SK-N-SH (cell line): ENCODE measurements around the gene STARD7. TPM values are rescaled to one million over a fixed set of nuclear protein-coding genes. Genes with fewer than 3 reads are reported as not detected.

ENCODE experiments used
- CTCF ChIA-PET: fragments of 300-600, 350-600 bp; formaldehyde crosslinking; extraction: SDS; loops from one replicate; lab custom pipeline; 2021; lab: Yijun Ruan, JAX
- POLR2A ChIA-PET: fragments of 350-600 bp; sonication (Branson Sonifier 250); formaldehyde crosslinking; extraction: SDS; loops from one replicate; lab custom pipeline; 2020; ENCODE audit warnings: antibody characterized with exemption, inconsistent platforms; lab: Yijun Ruan, JAX
- DNase-seq: peaks from one replicate; pipeline ENCODE4 v3.0.0; 2012
- H2AFZ ChIP-seq: fragments of 200-600 bp; sonication (generic); 2 replicates; pipeline ENCODE4 v1.8.1; 2016; ENCODE audit warnings: antibody characterized with exemption, mild to moderate bottlenecking, low read depth
- H3F3A ChIP-seq: fragments of 200-600 bp; sonication (generic); replicated peaks from 2 replicates; pipeline ENCODE3; 2016; ENCODE audit warnings: antibody characterized with exemption, mild to moderate bottlenecking; ENCODE audit not compliant: insufficient read depth
- H3K27ac ChIP-seq, 2 experiments: fragments of 200-500 bp in 1 of 2; fragments of 200-600 bp in 1 of 2; sonication (Bioruptor generic) in 1 of 2; sonication (generic), shearing (Covaris generic) in 1 of 2; 2 replicates each; pipeline versions ENCODE4 v1.5.1 to v1.6.1; 2014 to 2016; ENCODE audit warnings: low read depth in 2 of 2, inconsistent platforms in 1 of 2, low read length in 1 of 2, mild to moderate bottlenecking in 1 of 2, mixed read lengths in 1 of 2
- H3K27me3 ChIP-seq: fragments of 200-600 bp; sonication (generic), shearing (Covaris generic); 2 replicates; pipeline ENCODE4 v1.6.1; 2016; ENCODE audit warnings: mixed run types; ENCODE audit not compliant: insufficient read depth
- H3K36me3 ChIP-seq, 2 experiments: fragments of 200-500 bp in 1 of 2; fragments of 200-600 bp in 1 of 2; sonication (Bioruptor generic) in 1 of 2; sonication (generic) in 1 of 2; replicated peaks in 1 of 2; 2 replicates each; pipeline versions ENCODE3 to v1.5.1; 2014 to 2016; ENCODE audit warnings: low read length in 1 of 2, mild to moderate bottlenecking in 1 of 2; ENCODE audit not compliant: insufficient read depth in 2 of 2, control insufficient read depth in 1 of 2
- H3K4me1 ChIP-seq, 2 experiments: fragments of 200-500 bp in 1 of 2; fragments of 200-600 bp in 1 of 2; sonication (Bioruptor generic) in 1 of 2; sonication (generic), shearing (Covaris generic) in 1 of 2; 2 replicates each; pipeline versions ENCODE4 v1.5.1 to v1.6.1; 2014 to 2016; ENCODE audit warnings: low read depth in 1 of 2, low read length in 1 of 2, mixed run types in 1 of 2; ENCODE audit not compliant: insufficient read depth in 2 of 2, control insufficient read depth in 1 of 2
- H3K4me2 ChIP-seq: fragments of 200-600 bp; sonication (generic), shearing (Covaris generic); 2 replicates; pipeline ENCODE4 v1.6.1; 2017; ENCODE audit warnings: mixed run types
- H3K4me3 ChIP-seq, 2 experiments: fragments of 200-500 bp in 1 of 2; fragments of 200-600 bp in 1 of 2; sonication (Bioruptor generic) in 1 of 2; sonication (generic), shearing (Covaris generic) in 1 of 2; 2 replicates each; pipeline versions ENCODE4 v1.5.1 to v1.8.1; 2014 to 2016; ENCODE audit warnings: low read depth in 2 of 2, inconsistent platforms in 1 of 2, low read length in 1 of 2, mild to moderate bottlenecking in 1 of 2, mixed read lengths in 1 of 2, moderate library complexity in 1 of 2
- H3K79me2 ChIP-seq: fragments of 200-600 bp; sonication (generic); 2 replicates; pipeline ENCODE4 v1.8.1; 2017; ENCODE audit warnings: mild to moderate bottlenecking; ENCODE audit not compliant: insufficient read depth
- H3K9ac ChIP-seq: fragments of 200-600 bp; sonication (generic); 2 replicates; pipeline ENCODE4 v1.6.1; 2017; ENCODE audit warnings: mixed run types
- H3K9me2 ChIP-seq: fragments of 200-600 bp; sonication (generic); 2 replicates; pipeline ENCODE4 v1.6.1; 2017; ENCODE audit warnings: mixed run types
- H3K9me3 ChIP-seq: fragments of 200-600 bp; sonication (generic); 2 replicates; pipeline ENCODE4 v1.6.1; 2017; ENCODE audit warnings: mixed run types, mild to moderate bottlenecking, moderate library complexity
- H4K20me1 ChIP-seq: fragments of 200-600 bp; sonication (generic); 2 replicates; pipeline ENCODE4 v1.6.1; 2017; ENCODE audit warnings: mild to moderate bottlenecking, mixed run types; ENCODE audit not compliant: insufficient read depth
- CHD2 ChIP-seq: fragments of 150-350 bp; IDR thresholded peaks from 2 replicates; pipeline ENCODE4 v1.6.1; 2018; ENCODE audit warnings: low read length; ENCODE audit not compliant: partially characterized antibody
- ELF1 ChIP-seq: IDR thresholded peaks from 2 replicates; pipeline ENCODE4 v1.4.0; 2012
- EP300 ChIP-seq, 2 experiments: IDR thresholded peaks; 2 replicates each; pipeline versions ENCODE4 v1.4.0 to v1.6.1; 2012; ENCODE audit warnings: borderline replicate concordance in 1 of 2, low read depth in 1 of 2, low read length in 1 of 2
- FOSL2 ChIP-seq: IDR thresholded peaks from 2 replicates; pipeline ENCODE4 v1.4.0; 2012; ENCODE audit warnings: low read depth, mild to moderate bottlenecking, moderate library complexity, borderline replicate concordance
- FOXM1 ChIP-seq: IDR thresholded peaks from 2 replicates; pipeline ENCODE4 v1.4.0; 2012; ENCODE audit warnings: low read depth, mild to moderate bottlenecking
- GABPA ChIP-seq: IDR thresholded peaks from 2 replicates; pipeline ENCODE4 v1.4.0; 2012; ENCODE audit warnings: low read depth, mild to moderate bottlenecking
- GATA2 ChIP-seq: sonication (generic); formaldehyde crosslinking; IDR thresholded peaks from 2 replicates; pipeline ENCODE4 v1.5.0; 2020; ENCODE audit warnings: mild to moderate bottlenecking, missing genetic modification reagents
- MEF2A ChIP-seq: IDR thresholded peaks from 2 replicates; pipeline ENCODE4 v1.4.0; 2012; ENCODE audit warnings: low read depth, borderline replicate concordance
- MXI1 ChIP-seq: IDR thresholded peaks from 2 replicates; pipeline ENCODE4 v1.6.1; 2012; ENCODE audit warnings: mild to moderate bottlenecking, low read depth, low read length, improper control_type of control experiment
- NRF1 ChIP-seq: IDR thresholded peaks from 2 replicates; pipeline ENCODE4 v1.6.1; 2012; ENCODE audit warnings: low read depth, mild to moderate bottlenecking, low read length
- PBX3 ChIP-seq: IDR thresholded peaks from 2 replicates; pipeline ENCODE4; 2012
- RAD21 ChIP-seq: IDR thresholded peaks from 2 replicates; pipeline ENCODE4 v1.6.1; 2012; ENCODE audit warnings: mild to moderate bottlenecking, low read length
- WGBS: methylation state at CpG from one replicate; pipeline ENCODE4 v1.1.6; 2017; ENCODE audit warnings: low lambda C conversion rate; 5-methylcytosine and 5-hydroxymethylcytosine counted together
- polyA plus RNA-seq, 3 experiments: library from polyadenylated mRNA; depleted of rRNA; stranded (reverse); fragments of >200 nt; gene quantifications; 2 replicates each; pipeline ENCODE4 v1.2.3, GENCODE V29; 2012
- TF ChIP-seq, protein P1 (sequence below): fragments of 150-350 bp; IDR thresholded peaks from 2 replicates; pipeline ENCODE4 v1.6.1; 2017; ENCODE audit warnings: antibody characterized with exemption, low read length, low read depth, borderline replicate concordance
- TF ChIP-seq, protein P2 (sequence below): fragments of 200-600 bp; sonication (generic); IDR thresholded peaks from 2 replicates; pipeline ENCODE4 v1.6.1; 2017; ENCODE audit warnings: antibody characterized with exemption, mild to moderate bottlenecking, moderate library complexity

STARD7 gene
- polyA plus RNA-seq, 1 of the 3 experiments (the other 2 are of a cell fraction) = 36.1 TPM

DNA sequence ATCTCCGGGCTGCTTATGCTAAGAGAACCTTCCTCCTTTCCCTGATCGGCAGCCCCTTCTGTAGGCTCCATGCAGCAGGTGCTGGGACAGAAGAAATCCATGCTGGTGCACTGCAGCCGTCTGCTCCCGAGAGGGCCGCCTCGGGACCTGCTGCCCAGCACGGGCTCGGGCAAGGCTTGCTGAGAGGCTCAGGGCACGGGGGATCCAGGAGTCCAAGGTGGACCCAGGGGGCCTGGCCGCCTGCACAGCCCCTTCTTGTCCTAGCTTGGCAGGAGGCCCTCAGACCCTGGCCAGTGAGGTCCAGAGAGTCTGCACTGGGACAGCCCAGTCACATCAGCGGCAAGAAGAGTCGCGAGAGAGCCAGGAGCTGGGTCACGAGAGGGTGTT lies 50.1 kb downstream of the STARD7 start:
- Histone ChIP-seq H3K4me3 (no peak overlapping the region), H3K9ac (no peak overlapping the region), H3K27me3 (no peaks in the 10 kb centered on the region), H3F3A (no peaks in the 10 kb centered on the region), H3K79me2 (no peaks in the 10 kb centered on the region), H3K4me1 (no peaks in the 10 kb centered on the region; a peak in 1 of 4 replicates), H3K9me2 (no peaks in the 10 kb centered on the region), H2AFZ (no peak overlapping the region), H3K36me3 (no peaks in the 10 kb centered on the region), H4K20me1 (no peaks in the 10 kb centered on the region), H3K27ac (no peak overlapping the region), H3K4me2 (no peak overlapping the region), H3K9me3 (no peaks in the 10 kb centered on the region)
- ChIA-PET CTCF (interaction anchor here (1.0 to 3.7 kb wide), 2 partner anchors 16 kb away, joined by 6 to 18 read pairs; no protein-coding TSS in a partner anchor), POLR2A (no interaction called here)
- DNase-seq = no peak
- WGBS = 80% methylated on average over 12 of the region's 14 CpGs
- TF ChIP-seq PBX3 (no peak), ELF1 (no peak), MXI1 (no peak), NRF1 (no peak), GABPA (no peak), RAD21 (no peak), FOXM1 (no peak), MEF2A (no peak), EP300 (IDR thresholded peaks at IDR 0.05; ENCODE audit: borderline replicate concordance in 1 of 2, low read depth in 1 of 2, low read length in 1 of 2) (no peak), FOSL2 (no peak), GATA2 (CRISPR knock-in tag) (no peak), CHD2 (no peak)
- TF ChIP-seq, protein P1, sequence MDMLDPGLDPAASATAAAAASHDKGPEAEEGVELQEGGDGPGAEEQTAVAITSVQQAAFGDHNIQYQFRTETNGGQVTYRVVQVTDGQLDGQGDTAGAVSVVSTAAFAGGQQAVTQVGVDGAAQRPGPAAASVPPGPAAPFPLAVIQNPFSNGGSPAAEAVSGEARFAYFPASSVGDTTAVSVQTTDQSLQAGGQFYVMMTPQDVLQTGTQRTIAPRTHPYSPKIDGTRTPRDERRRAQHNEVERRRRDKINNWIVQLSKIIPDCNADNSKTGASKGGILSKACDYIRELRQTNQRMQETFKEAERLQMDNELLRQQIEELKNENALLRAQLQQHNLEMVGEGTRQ = no peak
- TF ChIP-seq, protein P2, sequence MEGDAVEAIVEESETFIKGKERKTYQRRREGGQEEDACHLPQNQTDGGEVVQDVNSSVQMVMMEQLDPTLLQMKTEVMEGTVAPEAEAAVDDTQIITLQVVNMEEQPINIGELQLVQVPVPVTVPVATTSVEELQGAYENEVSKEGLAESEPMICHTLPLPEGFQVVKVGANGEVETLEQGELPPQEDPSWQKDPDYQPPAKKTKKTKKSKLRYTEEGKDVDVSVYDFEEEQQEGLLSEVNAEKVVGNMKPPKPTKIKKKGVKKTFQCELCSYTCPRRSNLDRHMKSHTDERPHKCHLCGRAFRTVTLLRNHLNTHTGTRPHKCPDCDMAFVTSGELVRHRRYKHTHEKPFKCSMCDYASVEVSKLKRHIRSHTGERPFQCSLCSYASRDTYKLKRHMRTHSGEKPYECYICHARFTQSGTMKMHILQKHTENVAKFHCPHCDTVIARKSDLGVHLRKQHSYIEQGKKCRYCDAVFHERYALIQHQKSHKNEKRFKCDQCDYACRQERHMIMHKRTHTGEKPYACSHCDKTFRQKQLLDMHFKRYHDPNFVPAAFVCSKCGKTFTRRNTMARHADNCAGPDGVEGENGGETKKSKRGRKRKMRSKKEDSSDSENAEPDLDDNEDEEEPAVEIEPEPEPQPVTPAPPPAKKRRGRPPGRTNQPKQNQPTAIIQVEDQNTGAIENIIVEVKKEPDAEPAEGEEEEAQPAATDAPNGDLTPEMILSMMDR = no peak
